Neutrophil (primary cell): ENCODE results near the gene FAM162B.
"Not testable (repeated sequence)": the region's sequence is repeated elsewhere in the genome, so short reads cannot be mapped to it uniquely, and the experiment has no call there.

Experiments
- H3K27ac ChIP-seq: fragments of 200-600 bp; sonication (generic); 2 replicates; pipeline ENCODE4 v1.5.1; 2016; ENCODE audit warnings: mild to moderate bottlenecking, moderate library complexity
- H3K27me3 ChIP-seq: fragments of 200-600 bp; sonication (generic); 2 replicates; pipeline ENCODE4 v1.6.0; 2016; ENCODE audit warnings: mild to moderate bottlenecking
- H3K36me3 ChIP-seq: fragments of 200-600 bp; sonication (generic); 2 replicates; pipeline ENCODE4 v1.5.1; 2017
- H3K4me1 ChIP-seq, 2 experiments: fragments of 200-600 bp in 1 of 2; sonication (generic) in 1 of 2; 1 replicate in 1 of 2; 2 replicates in 1 of 2; pipeline versions ENCODE4 v1.5.1 to v1.6.1; 2013 to 2016; ENCODE audit warnings: low read depth in 1 of 2, low read length in 1 of 2, mild to moderate bottlenecking in 1 of 2, moderate library complexity in 1 of 2; ENCODE audit not compliant: control insufficient read depth in 1 of 2, insufficient read depth in 1 of 2
- H3K4me3 ChIP-seq, 2 experiments: fragments of 200-600 bp in 1 of 2; sonication (generic) in 1 of 2; 1 replicate in 1 of 2; 2 replicates in 1 of 2; pipeline ENCODE4 v1.5.1; 2013 to 2016; ENCODE audit warnings: low read depth in 1 of 2, low read length in 1 of 2, mild to moderate bottlenecking in 1 of 2, moderate library complexity in 1 of 2
- H3K9me3 ChIP-seq: fragments of 200-600 bp; sonication (generic); 2 replicates; pipeline ENCODE4 v1.5.1; 2016
- TF ChIP-seq, protein P1 (sequence below): fragments of 200-600 bp; sonication (generic); IDR thresholded peaks from 2 replicates; pipeline ENCODE4 v1.5.1; 2016; ENCODE audit warnings: antibody characterized with exemption

The FAM162B gene

DNA sequence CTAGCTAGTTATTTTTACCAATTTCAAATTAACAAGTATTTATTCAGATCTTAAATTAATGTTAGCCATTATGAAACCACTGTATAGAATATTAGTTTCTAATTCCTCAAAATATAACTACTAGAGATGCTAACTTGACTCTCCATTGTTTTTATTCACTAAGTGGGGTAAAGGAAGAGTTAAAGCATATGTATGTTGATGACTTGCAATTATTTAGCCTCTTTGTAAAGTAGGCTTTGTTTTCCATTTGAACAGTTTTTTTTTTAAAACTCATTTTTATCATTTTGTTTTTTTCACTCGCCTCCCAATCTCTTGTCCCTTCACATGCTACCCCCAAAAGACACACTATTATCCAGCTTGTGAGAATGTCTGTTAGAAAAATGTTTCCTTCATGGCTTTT is 3.3 kb downstream of the FAM162B start:
- no peak overlapping the region for H3K27ac ChIP-seq
- H3K4me3 ChIP-seq = no peak overlapping the region
- no peaks in the 10 kb centered on the region for H3K9me3 ChIP-seq
- peaks cover 94% of the 10 kb centered on the region for H3K27me3 ChIP-seq
- TF ChIP-seq, protein P1, sequence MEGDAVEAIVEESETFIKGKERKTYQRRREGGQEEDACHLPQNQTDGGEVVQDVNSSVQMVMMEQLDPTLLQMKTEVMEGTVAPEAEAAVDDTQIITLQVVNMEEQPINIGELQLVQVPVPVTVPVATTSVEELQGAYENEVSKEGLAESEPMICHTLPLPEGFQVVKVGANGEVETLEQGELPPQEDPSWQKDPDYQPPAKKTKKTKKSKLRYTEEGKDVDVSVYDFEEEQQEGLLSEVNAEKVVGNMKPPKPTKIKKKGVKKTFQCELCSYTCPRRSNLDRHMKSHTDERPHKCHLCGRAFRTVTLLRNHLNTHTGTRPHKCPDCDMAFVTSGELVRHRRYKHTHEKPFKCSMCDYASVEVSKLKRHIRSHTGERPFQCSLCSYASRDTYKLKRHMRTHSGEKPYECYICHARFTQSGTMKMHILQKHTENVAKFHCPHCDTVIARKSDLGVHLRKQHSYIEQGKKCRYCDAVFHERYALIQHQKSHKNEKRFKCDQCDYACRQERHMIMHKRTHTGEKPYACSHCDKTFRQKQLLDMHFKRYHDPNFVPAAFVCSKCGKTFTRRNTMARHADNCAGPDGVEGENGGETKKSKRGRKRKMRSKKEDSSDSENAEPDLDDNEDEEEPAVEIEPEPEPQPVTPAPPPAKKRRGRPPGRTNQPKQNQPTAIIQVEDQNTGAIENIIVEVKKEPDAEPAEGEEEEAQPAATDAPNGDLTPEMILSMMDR = no peak
- H3K4me1 ChIP-seq = peaks cover 0 to 10% of the 10 kb centered on the region in 2 experiments
- no peaks in the 10 kb centered on the region for H3K36me3 ChIP-seq

DNA sequence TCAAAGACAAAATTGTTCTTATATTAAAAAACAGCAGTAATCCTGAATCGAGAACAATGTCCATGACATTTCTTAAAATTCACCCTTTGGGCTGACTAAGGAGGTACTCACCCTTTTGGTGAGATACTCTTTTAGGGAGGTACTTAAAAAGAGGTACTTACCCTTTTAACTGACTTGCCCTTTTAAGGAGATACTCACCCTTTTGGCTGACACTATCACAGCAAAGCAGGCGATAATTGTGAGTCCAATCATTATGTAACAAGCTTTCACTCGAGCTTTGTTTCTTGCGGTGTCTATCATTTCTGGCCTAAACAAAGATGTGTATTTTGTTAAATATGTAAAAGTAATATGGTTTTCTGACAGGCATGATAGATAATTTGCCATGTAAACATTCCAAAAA is 3.7 kb downstream of the FAM162B start:
- Histone ChIP-seq H3K27me3 (peaks cover 94% of the 10 kb centered on the region), H3K4me3 (no peak overlapping the region), H3K9me3 (no peaks in the 10 kb centered on the region), H3K4me1 (peaks cover 0 to 10% of the 10 kb centered on the region in 2 experiments), H3K36me3 (no peaks in the 10 kb centered on the region), H3K27ac (no peak overlapping the region)
- TF ChIP-seq, protein P1 = no peak

DNA sequence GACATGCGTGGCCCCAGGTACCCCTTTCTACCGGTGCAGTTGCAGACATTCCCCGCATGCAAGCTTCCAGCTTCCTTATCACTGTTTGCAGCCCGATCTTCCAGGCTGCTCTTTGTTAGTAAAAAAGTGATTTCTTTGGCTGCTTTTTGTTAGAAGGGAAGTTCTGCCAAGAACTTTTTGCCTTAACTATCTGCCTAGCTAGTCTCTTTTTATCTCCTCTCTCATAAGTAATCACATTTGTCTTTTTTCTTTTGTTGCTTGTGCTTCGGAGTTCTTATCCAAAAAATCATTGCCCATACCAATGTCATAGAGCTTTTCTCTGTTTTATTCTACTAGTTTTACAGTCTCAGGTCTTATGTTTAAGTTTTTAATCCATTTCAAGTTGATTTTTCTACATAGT is 20.3 kb downstream of the FAM162B start:
- H3K4me1 ChIP-seq = no peaks in the 10 kb centered on the region
- H3K27me3 ChIP-seq = peaks cover 16% of the 10 kb centered on the region
- no peaks in the 10 kb centered on the region for H3K36me3 ChIP-seq
- H3K27ac ChIP-seq = no peak overlapping the region
- no peak overlapping the region for H3K4me3 ChIP-seq
- TF ChIP-seq, protein P1 = no peak
- no peaks in the 10 kb centered on the region for H3K9me3 ChIP-seq

DNA sequence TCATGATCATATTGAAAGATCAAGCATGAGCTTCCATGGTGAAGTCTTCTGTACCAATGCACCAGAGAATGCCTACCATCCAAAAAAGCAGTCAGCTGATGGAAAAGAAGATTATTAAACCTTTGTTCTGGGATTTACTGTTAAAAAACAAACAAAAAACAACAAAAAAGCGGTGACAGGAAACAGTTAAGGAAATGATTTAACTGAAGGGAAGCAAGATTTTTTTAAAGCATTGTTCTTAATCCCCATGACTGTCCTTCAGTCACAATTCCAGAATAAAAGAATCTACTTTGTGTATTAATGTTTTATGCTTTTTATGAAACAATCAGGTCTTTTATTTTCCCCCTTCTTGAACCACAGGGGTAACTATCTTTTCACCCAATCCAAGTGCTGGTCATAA is 23.9 kb downstream of the FAM162B start:
- Histone ChIP-seq H3K4me3 (no peak overlapping the region), H3K9me3 (no peaks in the 10 kb centered on the region)
- TF ChIP-seq, protein P1 = no peak

DNA sequence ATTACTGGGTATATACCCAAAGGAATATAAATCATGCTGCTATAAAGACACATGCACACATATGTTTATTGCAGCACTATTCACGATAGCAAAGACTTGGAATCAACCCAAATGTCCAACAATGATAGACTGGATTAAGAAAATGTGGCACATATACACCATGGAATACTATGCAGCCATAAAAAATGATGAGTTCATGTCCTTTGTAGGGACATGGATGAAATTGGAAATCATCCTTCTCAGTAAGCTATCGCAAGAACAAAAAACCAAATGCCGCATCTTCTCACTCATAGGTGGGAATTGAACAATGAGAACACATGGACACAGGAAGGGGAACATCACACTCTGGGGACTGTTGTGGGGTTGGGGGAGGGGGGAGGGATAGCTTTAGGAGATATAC is 25.0 kb downstream of the FAM162B start:
- not testable (repeated sequence) for H3K9me3 ChIP-seq, H3K27me3 ChIP-seq, H3K27ac ChIP-seq, H3K36me3 ChIP-seq, H3K4me1 ChIP-seq, H3K4me3 ChIP-seq

More for the DNA sequence above, 23.9 kb downstream of the FAM162B start:
- no peaks in the 10 kb centered on the region for H3K4me1 ChIP-seq
- no peak overlapping the region for H3K27ac ChIP-seq
- peaks cover 3% of the 10 kb centered on the region for H3K27me3 ChIP-seq
- H3K36me3 ChIP-seq = no peaks in the 10 kb centered on the region

DNA sequence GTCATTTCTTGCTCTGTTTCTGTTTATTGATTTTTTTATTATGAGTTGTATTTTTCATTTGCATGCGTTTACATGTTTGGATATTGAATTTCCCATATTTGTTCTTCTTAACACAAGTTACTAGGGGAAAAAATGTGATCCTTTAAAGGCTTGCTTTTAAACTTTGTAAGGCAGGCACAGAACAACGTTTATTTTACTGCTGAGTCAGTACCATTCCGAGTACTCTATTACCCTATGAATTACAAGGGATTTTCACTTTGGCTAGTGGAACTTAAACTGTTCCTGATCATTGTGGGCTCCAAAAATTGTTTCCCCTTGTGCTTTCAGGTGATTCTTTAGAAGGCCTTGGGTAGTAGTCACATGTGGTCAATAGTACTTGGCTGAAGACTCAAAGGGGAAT is 28.5 kb downstream of the FAM162B start:
- no peaks in the 10 kb centered on the region for H3K4me1 ChIP-seq
- no peak overlapping the region for H3K4me3 ChIP-seq
- H3K27ac ChIP-seq = no peak overlapping the region
- no peaks in the 10 kb centered on the region for H3K36me3 ChIP-seq
- TF ChIP-seq, protein P1 = no peak
- H3K27me3 ChIP-seq = no peaks in the 10 kb centered on the region
- H3K9me3 ChIP-seq = no peaks in the 10 kb centered on the region
